ENCODE results near the gene XYLT1.

XYLT1 gene

GRCh38 chr16:17273142-17273561, 197.6 kb downstream of the XYLT1 start (continued):
- TF ChIP-seq ZBTB11 (tag by site-specific recombination; conservative IDR thresholded peaks at IDR 0.05; ENCODE audit: low read depth) (no peak), ZNF600 (tag by site-specific recombination; IDR thresholded peaks at IDR 0.05) (no peak), ZNF350 (tag by site-specific recombination; IDR thresholded peaks at IDR 0.05) (no peak)

GRCh38 chr16:17272716-17273115, 198.0 kb downstream of the XYLT1 start:
- Histone ChIP-seq H3K4me3 (ENCODE audit: low read depth, low read length) (no peak overlapping the region), H3K27ac (ENCODE audit: extremely low read depth, low read depth, low read length) (no peak overlapping the region), H3K4me1 (ENCODE audit: control insufficient read depth, insufficient read depth, low read length) (no peaks in the 10 kb centered on the region), H3K9me3 (ENCODE audit: control insufficient read depth, insufficient read depth, low read depth, low read length) (no peaks in the 10 kb centered on the region), H3K36me3 (ENCODE audit: control insufficient read depth in 2 of 2, insufficient read depth in 1 of 2, low read length in 2 of 2) (no peaks in the 10 kb centered on the region)
- TF ChIP-seq ZNF48 (tag by site-specific recombination; IDR thresholded peaks at IDR 0.05) (no peak), ZNF629 (tag by site-specific recombination; IDR thresholded peaks at IDR 0.05) (no peak), ZNF777 (tag by site-specific recombination; IDR thresholded peaks at IDR 0.05; ENCODE audit: borderline replicate concordance) (no peak), ZNF157 (tag by site-specific recombination; IDR thresholded peaks at IDR 0.05) (no peak), ZNF555 (tag by site-specific recombination; conservative IDR thresholded peaks at IDR 0.05) (no peak), MEIS1 (CRISPR knock-in tag; IDR thresholded peaks at IDR 0.05; ENCODE audit: borderline replicate concordance) (no peak), GFI1B (tag by site-specific recombination; IDR thresholded peaks at IDR 0.05) (no peak), ZNF292 (tag by site-specific recombination; IDR thresholded peaks at IDR 0.05; ENCODE audit: borderline replicate concordance, low read depth) (no peak), REPIN1 (tag by site-specific recombination; IDR thresholded peaks at IDR 0.05; ENCODE audit: low read depth) (no peak), ZNF518A (tag by site-specific recombination; conservative IDR thresholded peaks at IDR 0.05; ENCODE audit: low read depth) (no peak), PRDM2 (tag by site-specific recombination; IDR thresholded peaks at IDR 0.05; ENCODE audit: borderline replicate concordance) (no peak), ZNF302 (tag by site-specific recombination; IDR thresholded peaks at IDR 0.05; ENCODE audit: low read depth) (no peak), ZNF37A (tag by site-specific recombination; IDR thresholded peaks at IDR 0.05) (no peak), ZNF175 (tag by site-specific recombination; IDR thresholded peaks at IDR 0.05) (no peak)
- ChIA-PET POLR2A (no interaction called here), CTCF (no interaction called here)

All from HEK293 (cell line).